NCI-H2196 treated with DMSO at 0.1 percent for 48 hours (cell line): ENCODE data around the gene PIGW.

ENCODE experiments used
- DNase-seq: peaks from one replicate; lab custom pipeline; 2025; ENCODE audit not compliant: unreplicated experiment; lab: John Stamatoyannopoulos, UW

Gene PIGW, protein sequence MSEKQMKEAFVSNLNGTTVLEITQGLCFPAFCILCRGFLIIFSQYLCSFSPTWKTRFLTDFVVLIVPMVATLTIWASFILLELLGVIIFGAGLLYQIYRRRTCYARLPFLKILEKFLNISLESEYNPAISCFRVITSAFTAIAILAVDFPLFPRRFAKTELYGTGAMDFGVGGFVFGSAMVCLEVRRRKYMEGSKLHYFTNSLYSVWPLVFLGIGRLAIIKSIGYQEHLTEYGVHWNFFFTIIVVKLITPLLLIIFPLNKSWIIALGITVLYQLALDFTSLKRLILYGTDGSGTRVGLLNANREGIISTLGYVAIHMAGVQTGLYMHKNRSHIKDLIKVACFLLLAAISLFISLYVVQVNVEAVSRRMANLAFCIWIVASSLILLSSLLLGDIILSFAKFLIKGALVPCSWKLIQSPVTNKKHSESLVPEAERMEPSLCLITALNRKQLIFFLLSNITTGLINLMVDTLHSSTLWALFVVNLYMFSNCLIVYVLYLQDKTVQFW

DNA sequence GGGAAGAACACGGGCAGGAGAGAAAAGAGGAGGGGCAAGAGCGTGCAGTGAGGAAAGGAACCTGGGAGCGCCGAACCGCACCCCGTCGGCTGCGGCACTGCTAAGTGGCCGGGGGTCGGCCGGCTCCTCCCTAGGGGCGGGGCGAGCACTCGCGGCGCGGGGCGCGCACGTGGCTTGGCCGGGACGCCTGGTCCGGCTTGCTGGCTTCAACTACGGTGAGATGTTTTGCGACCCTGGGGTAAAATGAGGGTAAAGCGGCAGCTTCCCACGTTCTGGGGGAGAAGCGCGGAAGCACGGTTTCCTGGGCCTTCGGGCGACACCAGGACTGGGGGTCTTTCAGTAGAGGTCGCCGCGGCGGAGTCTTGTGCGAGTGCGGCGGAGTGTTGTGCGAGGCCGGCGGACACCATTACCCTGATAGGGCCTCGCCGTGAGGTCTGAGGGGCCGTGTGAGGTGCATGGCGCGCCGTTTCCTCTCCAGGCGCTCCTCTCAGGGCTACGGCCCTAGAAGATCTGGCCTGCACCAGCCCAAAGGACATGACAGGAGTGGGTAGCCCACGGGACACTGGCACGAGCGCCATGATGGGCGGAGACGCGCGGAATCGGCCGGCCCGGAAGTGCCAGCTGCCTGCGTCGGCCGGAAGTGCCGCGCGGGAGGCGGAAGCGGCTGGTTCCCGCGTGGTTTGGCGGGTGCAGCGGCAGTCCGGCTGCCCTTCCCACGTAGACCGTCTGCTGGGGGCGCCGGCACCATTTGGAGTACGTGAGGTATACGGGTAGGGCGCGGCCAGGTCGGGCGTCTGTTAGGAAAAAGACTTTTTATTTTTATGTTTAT is at the start of gene PIGW, which contains the start of gene MYO19:
PIGW (plus strand) TSS at position 148 of the 829 bp plus-strand sequence. CDS start 2,115 bp downstream, outside the sequence.
MYO19 (minus strand) TSS at position 29 of the 829 bp plus-strand sequence. CDS start 2,330 bp downstream, outside the sequence.
- peak; percentile 69 for DNase-seq

DNA sequence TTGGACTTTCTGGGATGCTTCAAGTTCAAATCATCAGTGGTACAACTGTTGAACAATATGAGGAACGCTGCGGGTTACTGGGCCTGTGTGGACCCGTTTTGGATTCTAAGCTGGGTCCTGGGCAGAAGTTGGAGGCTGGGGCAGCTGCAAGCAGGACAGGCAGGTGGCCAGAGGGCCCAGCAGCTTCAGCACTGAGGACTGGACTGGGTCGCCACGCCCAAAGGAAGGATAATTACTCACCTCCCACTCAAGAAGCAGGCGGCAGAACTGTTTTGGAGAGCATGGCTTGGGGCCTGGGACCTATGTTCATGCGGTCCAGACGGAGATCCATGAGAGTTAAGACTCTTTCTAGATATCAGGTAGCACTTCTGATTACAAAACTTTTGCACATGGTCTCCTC is 49.8 kb upstream of the PIGW start:
- DNase-seq: no peak

DNA sequence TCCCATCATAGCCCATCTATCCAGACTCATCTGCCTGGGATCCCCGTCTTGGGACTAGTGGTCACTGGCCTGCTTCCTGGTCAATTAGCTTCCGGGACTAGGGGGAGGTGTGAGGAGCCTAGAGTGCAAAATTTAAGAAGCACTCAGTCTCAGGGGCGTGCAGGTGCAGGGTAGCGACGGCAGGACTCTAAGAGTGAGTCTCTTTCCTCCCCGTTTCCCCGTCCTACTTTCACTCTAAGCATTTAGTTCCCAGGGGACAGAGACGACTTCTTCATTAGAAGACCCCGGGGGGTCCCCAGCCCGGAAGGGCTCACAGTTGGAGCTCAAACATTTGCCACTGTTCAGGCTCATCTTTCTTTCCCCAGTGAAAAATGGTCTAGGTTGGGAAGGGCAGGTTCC is 49.0 kb upstream of the PIGW start:
- DNase-seq: no peak

DNA sequence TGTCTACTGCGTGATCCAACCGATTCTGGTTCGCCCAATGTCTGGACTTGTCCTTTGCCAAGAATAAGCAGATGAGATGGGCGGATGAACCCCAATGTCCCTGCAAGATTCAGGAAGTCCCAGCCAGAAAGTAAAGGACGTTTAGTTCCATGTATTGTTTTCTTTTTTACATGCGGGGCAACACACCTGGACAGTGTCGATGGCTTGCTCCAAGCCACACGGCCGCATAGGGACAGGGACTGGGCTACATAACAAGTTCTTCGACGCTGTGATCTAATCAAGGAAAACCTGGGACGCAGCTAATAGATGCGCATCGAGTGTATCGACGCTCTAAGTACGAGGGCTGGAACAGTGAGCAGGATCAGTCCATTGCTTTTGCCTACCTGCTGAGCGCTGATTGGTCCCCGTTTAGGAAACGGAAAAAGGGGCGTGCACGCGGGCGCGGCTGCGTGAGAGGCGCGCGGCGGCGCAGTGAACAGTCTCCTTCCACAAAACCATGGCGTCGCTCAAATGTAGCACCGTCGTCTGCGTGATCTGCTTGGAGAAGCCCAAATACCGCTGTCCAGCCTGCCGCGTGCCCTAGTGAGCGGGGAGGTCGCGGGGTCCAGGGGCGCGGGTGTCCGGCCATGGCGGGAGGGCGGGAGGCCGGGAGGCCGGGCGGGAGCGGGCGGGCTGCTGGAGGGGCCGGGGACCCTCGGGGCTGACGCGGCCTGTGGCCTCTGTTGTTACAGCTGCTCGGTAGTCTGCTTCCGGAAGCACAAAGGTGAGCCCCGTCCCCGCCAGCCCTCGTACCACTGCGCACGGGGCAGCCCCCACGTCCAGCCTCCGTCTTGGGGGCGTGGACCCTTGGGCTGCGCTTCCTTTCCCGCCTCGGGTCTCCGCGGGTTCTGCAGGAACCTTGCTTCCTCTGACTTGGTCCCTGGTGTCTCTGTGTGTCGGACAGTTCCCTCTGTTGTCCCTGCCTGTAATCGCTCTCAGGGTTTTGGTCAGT is 48.3 kb upstream of the PIGW start, which contains the start of gene ZNHIT3:
ZNHIT3 (plus strand) TSS at position 478 of the 991 bp plus-strand sequence; CDS start at position 497, 19 bp downstream.
- peak; percentile 76 for DNase-seq

DNA sequence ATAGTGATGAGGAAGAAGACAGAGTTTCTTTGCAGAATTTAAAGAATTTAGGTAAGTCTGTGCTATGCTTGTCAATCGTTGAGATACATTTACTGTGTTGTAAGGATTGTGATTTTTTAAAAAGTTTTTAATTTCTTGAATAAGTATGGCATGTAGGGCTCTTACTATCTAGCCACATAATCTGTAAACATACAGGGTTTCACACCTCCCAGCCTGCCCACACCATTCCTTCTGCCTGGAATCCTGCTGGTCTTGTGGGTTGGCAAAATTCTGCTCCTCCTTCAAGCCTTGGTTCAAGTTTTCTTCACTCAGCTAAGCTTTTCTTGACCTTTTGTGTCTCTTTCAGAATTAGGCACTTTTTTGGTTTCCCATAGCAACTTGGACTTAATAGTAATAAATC is 40.8 kb upstream of the PIGW start:
- DNase-seq: no peak

DNA sequence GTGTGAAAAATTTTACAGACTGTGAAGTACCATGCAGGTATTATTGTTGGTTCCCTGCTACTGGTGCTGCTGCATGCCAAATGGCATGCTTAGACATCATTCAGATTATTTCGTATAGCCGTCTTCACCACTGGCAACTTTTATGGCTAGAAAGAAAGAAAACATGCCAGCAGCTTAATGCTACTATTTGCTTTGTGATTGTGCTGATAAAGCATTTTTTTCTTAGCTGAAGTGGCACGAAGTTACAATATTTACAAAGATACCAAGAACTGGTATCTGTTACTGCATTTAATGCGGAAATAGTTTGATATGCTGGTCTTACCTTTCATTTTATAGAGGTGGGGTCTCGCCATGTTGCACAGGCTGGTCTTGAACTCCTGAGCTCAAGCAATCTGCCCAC is 40.1 kb upstream of the PIGW start:
- DNase-seq: no peak

DNA sequence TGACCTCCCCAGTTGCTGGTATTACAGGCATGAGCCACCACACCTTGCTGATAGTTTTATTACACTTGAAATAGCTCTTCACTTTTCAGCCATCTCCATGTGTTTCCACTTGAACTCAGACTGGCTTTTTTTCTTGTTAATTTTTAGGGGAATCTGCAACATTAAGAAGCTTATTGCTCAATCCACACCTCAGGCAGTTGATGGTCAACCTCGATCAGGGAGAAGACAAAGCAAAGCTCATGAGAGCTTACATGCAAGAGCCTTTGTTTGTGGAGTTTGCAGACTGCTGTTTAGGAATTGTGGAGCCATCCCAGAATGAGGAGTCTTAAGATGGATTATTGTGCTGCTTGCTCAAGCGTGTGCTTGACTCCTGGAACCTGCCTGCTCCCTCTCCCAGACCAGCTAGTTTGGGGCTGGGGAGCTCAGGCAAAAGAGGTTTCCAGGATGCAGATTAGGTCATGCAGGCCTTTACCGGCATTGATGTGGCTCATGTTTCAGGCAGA is 39.7 kb upstream of the PIGW start:
- no peak for DNase-seq

DNA sequence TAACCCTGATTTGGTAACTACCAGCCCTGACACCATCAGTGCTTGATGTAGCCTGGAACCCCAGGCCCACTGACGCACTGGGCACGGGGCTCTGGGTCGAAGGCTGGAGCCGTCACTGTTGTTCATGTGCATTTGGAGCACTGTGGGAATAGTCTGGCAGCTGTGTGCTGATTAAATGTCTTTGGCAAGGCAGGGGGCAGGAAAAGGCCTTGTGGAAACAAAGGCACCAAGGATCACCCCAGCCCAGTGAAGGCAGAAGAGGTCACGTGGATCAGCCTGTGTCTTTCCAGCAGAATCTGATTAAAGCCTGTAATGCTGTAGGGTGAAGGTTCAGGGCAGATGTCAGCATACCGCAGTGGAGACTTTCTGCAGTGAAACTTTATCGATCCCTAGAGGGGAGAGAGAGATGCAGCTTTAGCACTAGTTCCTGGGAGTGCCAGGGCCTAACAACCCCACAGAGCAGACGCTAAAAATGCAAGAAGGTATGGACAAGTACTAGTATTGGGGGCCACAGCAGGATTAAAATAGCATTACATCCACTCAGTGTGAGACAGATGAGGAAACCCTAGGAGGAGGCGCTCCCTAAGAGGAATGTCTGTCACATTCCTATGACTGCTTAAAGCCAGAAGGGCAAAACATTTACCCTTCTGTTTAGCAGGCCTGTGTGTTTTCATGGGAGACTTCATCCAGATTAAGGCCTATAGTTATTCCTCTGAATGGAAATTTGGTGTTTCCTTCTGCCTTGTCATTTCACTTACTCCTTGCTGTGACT is 38.6 kb upstream of the PIGW start:
- no peak for DNase-seq

DNA sequence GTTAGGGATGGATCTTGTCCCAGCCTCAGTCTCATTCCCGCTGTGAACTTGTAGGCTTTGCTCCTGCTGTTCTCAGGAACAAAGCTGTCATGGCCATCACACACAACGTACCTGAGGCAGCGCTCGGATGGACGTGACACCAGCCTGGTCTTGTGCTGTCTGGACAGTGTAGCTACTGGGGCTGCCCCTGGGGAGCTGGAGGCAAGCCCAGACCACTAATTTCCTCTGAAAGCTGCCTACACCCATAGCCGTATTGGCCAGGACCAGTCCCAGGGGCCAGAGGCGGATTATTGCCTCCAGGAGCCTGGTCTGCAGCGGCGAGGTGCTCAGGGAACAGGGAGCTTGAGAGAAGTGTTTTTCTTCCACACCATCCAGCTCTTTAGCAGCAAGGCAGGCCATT is 36.6 kb upstream of the PIGW start:
- DNase-seq: no peak

DNA sequence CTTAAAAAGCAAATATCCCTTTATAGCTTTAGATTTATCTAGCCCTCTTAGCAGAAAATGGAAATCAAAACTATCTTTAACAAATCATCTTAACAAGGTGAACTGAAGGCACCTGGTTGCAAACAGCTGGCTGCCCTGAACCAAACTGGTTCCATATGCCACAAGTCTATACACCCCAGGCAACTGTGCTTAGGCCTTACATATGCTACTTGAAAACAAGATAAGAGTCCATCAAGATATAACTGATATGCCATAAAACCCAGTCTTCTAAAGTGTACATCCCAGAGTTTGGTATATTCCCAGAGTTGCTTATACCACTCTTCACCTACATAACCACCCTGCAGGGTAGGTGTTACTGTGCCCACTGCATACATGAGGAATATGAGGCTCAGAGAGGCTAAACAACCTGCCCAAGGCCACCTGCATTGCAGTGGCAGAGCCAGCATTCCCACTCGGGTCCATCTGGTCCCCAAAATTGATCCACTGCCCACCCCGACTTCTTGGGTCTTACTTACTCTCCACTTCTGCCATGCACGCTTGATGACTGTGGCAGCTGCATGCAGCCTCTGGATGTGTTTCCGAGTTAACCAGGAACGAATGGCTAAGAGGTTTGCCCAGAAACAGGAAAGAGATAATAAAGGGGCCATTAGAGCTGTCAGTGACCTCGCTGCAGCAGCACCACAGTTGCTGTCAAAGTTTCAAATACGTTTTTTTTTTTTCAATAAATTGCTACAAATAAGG is 36.1 kb upstream of the PIGW start:
- DNase-seq: no peak

DNA sequence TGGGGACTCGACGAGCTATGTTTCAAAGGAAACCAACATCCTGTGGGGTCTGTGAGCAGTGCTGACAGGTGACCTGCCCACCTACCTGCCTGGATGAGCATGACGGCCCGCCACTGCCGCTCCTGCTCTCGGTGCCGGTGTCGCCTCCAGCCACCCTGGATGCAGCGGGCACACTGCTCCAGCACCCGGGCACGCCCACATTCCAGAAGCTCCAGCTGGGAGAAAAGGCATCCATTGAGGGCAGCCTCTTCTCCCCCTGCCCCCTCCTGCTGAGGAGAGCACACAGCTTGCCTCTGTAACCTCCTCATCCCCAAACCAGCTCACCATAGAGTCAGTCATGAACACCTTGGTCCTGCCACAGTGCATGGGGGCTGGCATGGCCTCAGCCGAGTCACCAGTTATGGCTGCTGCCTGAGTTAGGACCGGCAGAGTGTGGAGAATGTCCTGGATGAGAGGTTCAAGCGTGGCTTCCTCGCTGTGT is 34.0 kb upstream of the PIGW start:
- no peak for DNase-seq

DNA sequence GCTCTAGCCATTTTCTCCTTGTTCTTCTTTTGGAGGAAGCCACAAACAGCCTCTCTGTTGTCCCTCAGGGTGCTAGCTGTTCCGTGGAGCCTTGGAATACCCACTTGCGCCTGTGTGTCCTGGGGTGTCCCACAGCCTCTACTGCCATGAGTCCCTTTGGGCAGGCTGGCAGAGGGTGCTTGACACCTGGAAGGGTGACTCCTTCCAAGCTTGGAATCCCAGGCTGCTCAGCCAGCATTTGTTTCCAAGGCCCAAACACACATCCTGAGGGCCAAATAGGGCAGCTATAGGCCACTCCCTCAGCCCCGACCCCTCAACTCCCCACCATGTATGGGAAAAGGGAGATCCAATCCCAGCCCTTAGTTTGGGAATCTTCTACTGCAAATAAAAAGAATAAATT is 33.4 kb upstream of the PIGW start:
- no peak for DNase-seq

DNA sequence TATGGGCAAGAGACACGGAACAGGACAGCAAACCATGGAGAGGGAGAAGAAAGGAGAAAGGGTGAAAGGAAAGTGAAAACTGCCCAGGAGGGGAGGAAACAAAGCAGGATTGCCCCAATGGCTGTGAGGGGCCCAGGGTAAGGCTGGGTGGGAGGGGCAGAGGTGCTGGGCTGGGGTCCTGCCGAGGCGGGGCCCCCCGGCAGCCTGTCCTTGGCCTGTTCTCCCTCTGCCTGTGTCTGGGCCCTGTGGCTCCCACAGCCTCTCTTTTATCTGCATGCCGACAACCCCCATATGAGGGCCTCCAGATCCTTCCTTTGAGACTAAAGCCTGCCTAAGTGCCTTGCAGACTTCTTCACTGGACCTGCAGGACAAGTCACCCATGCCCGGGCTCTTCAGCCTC is 32.8 kb upstream of the PIGW start:
- DNase-seq: no peak

DNA sequence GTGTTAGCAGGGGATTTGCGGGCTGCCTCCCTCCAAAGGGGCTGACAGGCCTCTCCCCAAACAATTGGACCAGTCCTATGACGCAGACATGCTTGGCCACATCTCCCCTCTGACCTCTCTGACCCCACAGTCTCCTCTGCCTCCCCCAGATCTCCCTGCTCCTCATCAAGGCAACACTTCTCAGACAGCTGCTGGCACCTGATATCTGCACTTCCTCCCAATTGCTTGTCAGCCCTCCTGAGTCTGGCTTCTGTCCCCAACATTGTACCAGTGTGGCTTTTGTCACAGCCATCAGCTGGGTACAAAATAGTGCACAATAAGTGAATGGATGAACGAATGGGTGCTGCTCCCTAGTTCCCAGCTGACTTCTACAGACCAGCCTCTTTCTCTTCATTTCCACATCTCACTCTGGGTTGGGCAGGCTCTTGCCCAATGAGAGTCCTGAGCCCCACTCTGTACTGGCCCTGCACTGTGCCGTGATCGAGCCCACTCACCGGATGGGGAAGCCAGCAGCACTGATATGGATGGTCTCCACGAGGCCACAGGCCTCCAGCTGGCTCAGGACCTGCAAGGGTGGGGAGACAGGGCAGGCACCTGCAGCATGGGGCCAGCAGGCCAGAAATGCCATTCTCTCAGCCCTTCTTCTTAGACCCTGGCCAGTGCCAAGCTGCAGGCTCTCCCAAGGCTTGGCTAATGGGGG is 31.2 kb upstream of the PIGW start:
- no peak for DNase-seq

DNA sequence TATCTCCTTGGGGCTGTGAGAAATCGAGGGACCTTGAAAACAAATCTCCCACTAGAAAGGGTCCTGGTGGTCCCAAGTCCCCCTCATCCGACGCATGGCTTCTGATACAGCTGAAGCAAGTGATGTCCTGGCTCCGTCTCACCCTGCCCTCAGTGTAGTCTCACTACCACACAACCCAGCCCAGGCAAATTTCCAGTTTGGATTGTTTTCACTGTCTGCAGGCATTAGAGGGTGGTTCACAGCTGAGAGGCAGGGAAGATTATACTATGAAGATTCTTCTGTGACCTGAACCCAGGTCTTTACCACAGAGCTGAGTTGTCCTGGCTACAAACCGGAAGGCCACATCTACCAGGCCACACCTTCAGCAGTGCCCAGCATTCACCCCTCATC is 30.6 kb upstream of the PIGW start:
- DNase-seq: no peak

DNA sequence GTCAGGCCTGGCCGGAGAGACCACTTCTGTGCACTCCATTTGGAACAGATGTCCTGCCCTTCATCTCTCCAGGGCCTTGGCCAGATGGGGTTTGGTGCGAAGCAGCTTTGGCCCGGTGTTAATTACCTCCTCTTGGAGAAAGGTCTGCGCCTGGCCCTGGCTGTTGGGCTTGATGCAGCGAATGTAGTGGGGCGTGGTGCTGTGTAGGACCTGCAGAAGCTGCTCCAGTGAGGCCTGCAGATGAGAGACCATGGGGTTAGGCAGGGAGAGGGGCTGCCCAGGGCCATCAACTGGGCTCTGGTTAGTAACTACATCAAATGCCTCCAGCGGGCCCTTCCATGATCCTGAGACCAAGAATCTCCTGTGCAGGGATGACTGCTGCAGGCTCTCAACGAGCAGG is 29.6 kb upstream of the PIGW start:
- DNase-seq: no peak

DNA sequence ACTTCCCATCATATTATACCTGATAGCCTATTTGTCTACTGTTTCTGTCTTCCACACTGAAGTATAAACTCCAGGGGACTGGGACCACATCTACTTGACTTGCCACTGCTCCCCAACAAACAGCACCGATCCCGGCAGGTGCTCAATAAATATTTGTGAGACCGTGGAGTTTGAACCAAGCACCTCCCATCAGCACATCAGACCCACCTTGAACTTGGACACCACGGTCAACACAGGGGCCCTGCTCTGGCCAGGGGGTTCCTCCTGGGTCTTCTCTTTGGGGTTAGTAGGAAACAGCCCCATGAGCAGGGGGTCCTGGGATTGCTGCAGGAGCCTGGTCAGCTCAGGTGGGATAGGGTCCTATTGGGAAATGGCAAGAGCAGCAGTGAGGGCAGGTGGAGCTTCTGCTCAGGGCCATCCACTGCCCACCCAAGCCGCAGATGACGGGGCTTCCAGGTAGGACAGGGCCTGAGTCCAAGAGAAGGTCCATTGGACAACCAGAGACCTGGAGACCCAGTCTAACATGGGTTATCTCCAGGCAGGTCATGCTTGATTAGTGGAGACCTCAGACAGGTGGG is 28.4 kb upstream of the PIGW start:
- DNase-seq: no peak

DNA sequence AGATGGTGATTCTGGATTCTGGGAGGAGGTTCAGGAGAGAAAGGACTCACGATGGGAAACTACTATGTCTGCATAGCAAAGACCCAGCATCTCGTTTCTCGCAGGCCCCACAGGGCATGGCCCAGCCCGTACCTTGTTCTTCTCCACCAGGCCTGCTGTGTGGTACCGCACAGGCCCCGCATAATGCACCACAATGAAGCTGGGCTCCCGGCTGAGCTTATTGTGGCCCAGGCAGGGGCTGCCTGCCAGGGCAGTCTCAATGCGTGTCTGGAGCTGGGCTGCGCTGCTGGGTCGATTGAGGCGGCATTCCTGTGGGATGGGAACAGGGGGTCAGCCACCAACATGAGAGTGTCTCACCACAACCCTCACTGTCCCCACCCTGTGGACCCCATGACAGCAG is 28.0 kb upstream of the PIGW start:
- DNase-seq: no peak
